ENCODE measurements around the gene MLXIP.
A peak's percentile ranks its signal among the peaks of the same experiment; 100 is the strongest.

Gene MLXIP

DNA sequence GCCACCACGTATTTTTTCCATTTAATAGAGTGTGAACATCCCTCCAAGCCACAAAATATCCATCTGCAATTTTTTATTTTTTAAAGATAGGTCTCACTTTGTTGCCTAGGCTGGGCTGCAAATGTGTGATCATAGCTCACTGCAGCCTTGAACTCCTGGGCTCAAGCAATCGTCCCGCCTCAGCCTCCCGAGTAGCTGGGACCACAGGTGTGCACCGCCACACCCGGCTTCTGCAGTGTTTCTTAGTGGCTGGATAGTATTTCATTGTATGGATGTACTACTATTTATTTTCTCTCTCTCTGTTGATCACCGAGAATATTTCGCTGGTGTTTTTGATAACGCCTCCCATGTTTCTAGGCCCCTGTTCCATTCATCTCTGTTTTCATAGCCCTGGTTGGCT is 17.5 kb downstream of the MLXIP start (continued):
- TF ChIP-seq, protein P1, sequence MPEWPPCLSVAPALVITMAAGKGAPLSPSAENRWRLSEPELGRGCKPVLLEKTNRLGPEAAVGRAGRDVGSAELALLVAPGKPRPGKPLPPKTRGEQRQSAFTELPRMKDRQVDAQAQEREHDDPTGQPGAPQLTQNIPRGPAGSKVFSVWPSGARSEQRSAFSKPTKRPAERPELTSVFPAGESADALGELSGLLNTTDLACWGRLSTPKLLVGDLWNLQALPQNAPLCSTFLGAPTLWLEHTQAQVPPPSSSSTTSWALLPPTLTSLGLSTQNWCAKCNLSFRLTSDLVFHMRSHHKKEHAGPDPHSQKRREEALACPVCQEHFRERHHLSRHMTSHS (tag by site-specific recombination; IDR thresholded peaks at IDR 0.05), result no peak

- no peak for TF ChIP-seq IKZF3 (tag by site-specific recombination; IDR thresholded peaks at IDR 0.05)
- TF ChIP-seq, protein P2, sequence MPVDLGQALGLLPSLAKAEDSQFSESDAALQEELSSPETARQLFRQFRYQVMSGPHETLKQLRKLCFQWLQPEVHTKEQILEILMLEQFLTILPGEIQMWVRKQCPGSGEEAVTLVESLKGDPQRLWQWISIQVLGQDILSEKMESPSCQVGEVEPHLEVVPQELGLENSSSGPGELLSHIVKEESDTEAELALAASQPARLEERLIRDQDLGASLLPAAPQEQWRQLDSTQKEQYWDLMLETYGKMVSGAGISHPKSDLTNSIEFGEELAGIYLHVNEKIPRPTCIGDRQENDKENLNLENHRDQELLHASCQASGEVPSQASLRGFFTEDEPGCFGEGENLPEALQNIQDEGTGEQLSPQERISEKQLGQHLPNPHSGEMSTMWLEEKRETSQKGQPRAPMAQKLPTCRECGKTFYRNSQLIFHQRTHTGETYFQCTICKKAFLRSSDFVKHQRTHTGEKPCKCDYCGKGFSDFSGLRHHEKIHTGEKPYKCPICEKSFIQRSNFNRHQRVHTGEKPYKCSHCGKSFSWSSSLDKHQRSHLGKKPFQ (tag by site-specific recombination; IDR thresholded peaks at IDR 0.05), result 0 out of 2 replicates have a peak, but pooled peaks have one; percentile 20
- TF ChIP-seq ZBTB21 (tag by site-specific recombination; IDR thresholded peaks at IDR 0.05), result no peak
- no peak overlapping the region for H3K4me3 ChIP-seq (ENCODE audit: low read depth, low read length)
- no peak overlapping the region for H3K27ac ChIP-seq (ENCODE audit: extremely low read depth, low read depth, low read length)
- H3K9me3 ChIP-seq (ENCODE audit: control insufficient read depth, insufficient read depth, low read depth, low read length), result no peaks in the 10 kb centered on the region
- ChIA-PET POLR2A (interaction anchor here (1.0 to 3.0 kb wide), 2 partner anchors 11 to 18 kb away, joined by 3 to 12 read pairs; partner anchors contain the start of gene MLXIP), CTCF (interaction anchor here (1.3 to 1.6 kb wide), 2 partner anchors 26 to 42 kb away, joined by 3 to 5 read pairs; no protein-coding TSS in a partner anchor)
- H3K36me3 ChIP-seq (ENCODE audit: control insufficient read depth in 2 of 2, insufficient read depth in 1 of 2, low read length in 2 of 2), result no peaks in the 10 kb centered on the region; a peak in 1 of 3 replicates
- H3K4me1 ChIP-seq (ENCODE audit: control insufficient read depth, insufficient read depth, low read length), result peaks cover 27% of the 10 kb centered on the region
Measured at GRCh38 chr12:122096591-122097149, 18.1 kb downstream of the MLXIP start.

- peaks cover 27% of the 10 kb centered on the region for H3K4me1 ChIP-seq (ENCODE audit: control insufficient read depth, insufficient read depth, low read length)
- ChIA-PET POLR2A (interaction anchor here (0.7 to 3.0 kb wide), 5 partner anchors 8 to 31 kb away, joined by 3 to 12 read pairs (median 4); partner anchors contain the start of gene MLXIP), CTCF (interaction anchor here (0.6 to 1.3 kb wide), 5 partner anchors 11 to 226 kb away, joined by 3 to 9 read pairs (median 3); no protein-coding TSS in a partner anchor)
- H3K36me3 ChIP-seq (ENCODE audit: control insufficient read depth in 2 of 2, insufficient read depth in 1 of 2, low read length in 2 of 2), result no peaks in the 10 kb centered on the region; a peak in 1 of 3 replicates
- no peak overlapping the region for H3K4me3 ChIP-seq (ENCODE audit: low read depth, low read length)
- H3K9me3 ChIP-seq (ENCODE audit: control insufficient read depth, insufficient read depth, low read depth, low read length), result no peaks in the 10 kb centered on the region
- TF ChIP-seq ZFP37 (tag by site-specific recombination; IDR thresholded peaks at IDR 0.05) (no peak), ZNF433 (tag by site-specific recombination; IDR thresholded peaks at IDR 0.05; ENCODE audit: low read depth) (no peak), ZNF791 (tag by site-specific recombination; IDR thresholded peaks at IDR 0.05) (no peak), ZNF423 (tag by site-specific recombination; IDR thresholded peaks at IDR 0.05) (no peak), ZNF501 (tag by site-specific recombination; IDR thresholded peaks at IDR 0.05) (no peak), ZNF626 (tag by site-specific recombination; IDR thresholded peaks at IDR 0.05) (no peak), ZNF629 (tag by site-specific recombination; IDR thresholded peaks at IDR 0.05) (no peak), ZNF280D (tag by site-specific recombination; IDR thresholded peaks at IDR 0.05) (no peak), ZNF366 (tag by site-specific recombination; conservative IDR thresholded peaks at IDR 0.05) (no peak), KLF1 (tag by site-specific recombination; IDR thresholded peaks at IDR 0.05) (no peak), ZNF707 (tag by site-specific recombination; IDR thresholded peaks at IDR 0.05) (no peak), ZNF23 (tag by site-specific recombination; IDR thresholded peaks at IDR 0.05; ENCODE audit: borderline replicate concordance) (no peak), TRIM28 (IDR thresholded peaks at IDR 0.05; ENCODE audit: borderline replicate concordance, low read length) (no peak)
- TF ChIP-seq, protein P3, sequence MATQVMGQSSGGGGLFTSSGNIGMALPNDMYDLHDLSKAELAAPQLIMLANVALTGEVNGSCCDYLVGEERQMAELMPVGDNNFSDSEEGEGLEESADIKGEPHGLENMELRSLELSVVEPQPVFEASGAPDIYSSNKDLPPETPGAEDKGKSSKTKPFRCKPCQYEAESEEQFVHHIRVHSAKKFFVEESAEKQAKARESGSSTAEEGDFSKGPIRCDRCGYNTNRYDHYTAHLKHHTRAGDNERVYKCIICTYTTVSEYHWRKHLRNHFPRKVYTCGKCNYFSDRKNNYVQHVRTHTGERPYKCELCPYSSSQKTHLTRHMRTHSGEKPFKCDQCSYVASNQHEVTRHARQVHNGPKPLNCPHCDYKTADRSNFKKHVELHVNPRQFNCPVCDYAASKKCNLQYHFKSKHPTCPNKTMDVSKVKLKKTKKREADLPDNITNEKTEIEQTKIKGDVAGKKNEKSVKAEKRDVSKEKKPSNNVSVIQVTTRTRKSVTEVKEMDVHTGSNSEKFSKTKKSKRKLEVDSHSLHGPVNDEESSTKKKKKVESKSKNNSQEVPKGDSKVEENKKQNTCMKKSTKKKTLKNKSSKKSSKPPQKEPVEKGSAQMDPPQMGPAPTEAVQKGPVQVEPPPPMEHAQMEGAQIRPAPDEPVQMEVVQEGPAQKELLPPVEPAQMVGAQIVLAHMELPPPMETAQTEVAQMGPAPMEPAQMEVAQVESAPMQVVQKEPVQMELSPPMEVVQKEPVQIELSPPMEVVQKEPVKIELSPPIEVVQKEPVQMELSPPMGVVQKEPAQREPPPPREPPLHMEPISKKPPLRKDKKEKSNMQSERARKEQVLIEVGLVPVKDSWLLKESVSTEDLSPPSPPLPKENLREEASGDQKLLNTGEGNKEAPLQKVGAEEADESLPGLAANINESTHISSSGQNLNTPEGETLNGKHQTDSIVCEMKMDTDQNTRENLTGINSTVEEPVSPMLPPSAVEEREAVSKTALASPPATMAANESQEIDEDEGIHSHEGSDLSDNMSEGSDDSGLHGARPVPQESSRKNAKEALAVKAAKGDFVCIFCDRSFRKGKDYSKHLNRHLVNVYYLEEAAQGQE (tag by site-specific recombination; IDR thresholded peaks at IDR 0.05), result no peak
- peak overlapping the region; percentile 37 for H3K27ac ChIP-seq (ENCODE audit: extremely low read depth, low read depth, low read length)
Measured at GRCh38 chr12:122097584-122097926, 19.0 kb downstream of the MLXIP start.

Measured in HEK293 (cell line).